GM23248 (cell line): ENCODE measurements around the gene GIMD1. TPM values are rescaled to one million over a fixed set of nuclear protein-coding genes. Genes with fewer than 3 reads are reported as not detected.

Experiments
- DNase-seq: peaks from one replicate; pipeline ENCODE4 v3.0.0-alpha.2; 2015
- H2AFZ ChIP-seq: fragments of 200-600 bp; sonication (generic); 2 replicates; pipeline ENCODE4 v1.6.1; 2016; ENCODE audit warnings: antibody characterized with exemption
- H3F3A ChIP-seq: fragments of 200-600 bp; sonication (generic); 2 replicates; pipeline ENCODE4 v1.6.1; 2016; ENCODE audit warnings: mild to moderate bottlenecking, antibody characterized with exemption, mixed run types; ENCODE audit not compliant: insufficient read depth
- H3K27ac ChIP-seq: fragments of 200-600 bp; sonication (generic); 2 replicates; pipeline ENCODE4 v1.5.1; 2016; ENCODE audit warnings: mild to moderate bottlenecking
- H3K27me3 ChIP-seq: fragments of 200-600 bp; sonication (generic); replicated peaks from 2 replicates; pipeline ENCODE4 v1.6.1; 2016; ENCODE audit warnings: mild to moderate bottlenecking; ENCODE audit not compliant: insufficient read depth
- H3K36me3 ChIP-seq: fragments of 200-600 bp; sonication (generic); 2 replicates; pipeline ENCODE4 v1.6.1; 2016; ENCODE audit warnings: low read depth, mild to moderate bottlenecking
- H3K4me1 ChIP-seq: fragments of 200-600 bp; sonication (generic); 2 replicates; pipeline ENCODE4 v1.6.1; 2016; ENCODE audit warnings: mild to moderate bottlenecking; ENCODE audit not compliant: insufficient read depth
- H3K4me2 ChIP-seq: fragments of 200-600 bp; sonication (generic); one replicate; pipeline ENCODE4 v1.6.1; 2016; ENCODE audit warnings: mild to moderate bottlenecking; ENCODE audit not compliant: unreplicated experiment
- H3K4me3 ChIP-seq: fragments of 200-600 bp; sonication (generic); 2 replicates; pipeline ENCODE4 v1.5.1; 2016; ENCODE audit warnings: mild to moderate bottlenecking
- H3K79me2 ChIP-seq: fragments of 200-600 bp; sonication (generic); 2 replicates; pipeline ENCODE4 v1.6.1; 2016; ENCODE audit warnings: mild to moderate bottlenecking; ENCODE audit not compliant: insufficient read depth
- H3K9ac ChIP-seq: fragments of 200-600 bp; sonication (generic); 2 replicates; pipeline ENCODE4 v1.6.1; 2016; ENCODE audit warnings: mild to moderate bottlenecking
- H3K9me2 ChIP-seq: fragments of 200-600 bp; sonication (generic); 2 replicates; pipeline ENCODE4 v1.6.1; 2016; ENCODE audit warnings: mixed run types, mild to moderate bottlenecking, moderate library complexity; ENCODE audit not compliant: insufficient read depth
- H3K9me3 ChIP-seq: fragments of 200-600 bp; sonication (generic); one replicate; pipeline ENCODE4 v1.6.1; 2017; ENCODE audit warnings: low read depth
- H4K20me1 ChIP-seq: fragments of 200-600 bp; sonication (generic); 2 replicates; pipeline ENCODE4 v1.6.0; 2016; ENCODE audit not compliant: insufficient read depth
- EZH2 ChIP-seq: fragments of 200-600 bp; sonication (generic); IDR thresholded peaks from 2 replicates; pipeline ENCODE4 v1.6.1; 2018; ENCODE audit warnings: antibody characterized with exemption, mild to moderate bottlenecking; ENCODE audit not compliant: insufficient read depth, poor library complexity, severe bottlenecking
- EZH2phosphoT487 ChIP-seq: fragments of 200-600 bp; sonication (generic); IDR thresholded peaks from 2 replicates; pipeline ENCODE4 v1.6.1; 2018; ENCODE audit warnings: antibody characterized with exemption, moderate library complexity, mild to moderate bottlenecking, low read depth; ENCODE audit not compliant: insufficient read depth
- WGBS, 2 experiments: methylation state at CpG; one replicate each; pipeline ENCODE4 v1.1.6; 2015 to 2017; ENCODE audit warnings: low lambda C conversion rate in 2 of 2, low coverage in 1 of 2; ENCODE audit errors: missing lambda C conversion rate in 2 of 2; 5-methylcytosine and 5-hydroxymethylcytosine counted together
- in situ Hi-C: fragments of 300-500 bp; cut with MboI; formaldehyde crosslinking; loops from 2 replicates; pipeline ENCODE4 v1.15.0; 2020
- polyA plus RNA-seq: library from polyadenylated mRNA; unstranded; fragments of >200 nt; fragmentation: Nextera tagmentation; extraction: Ambion mirVana; gene quantifications from 2 replicates; pipeline ENCODE4 v1.2.1, GENCODE V29; 2016
- total RNA-seq: library from RNA; depleted of rRNA; stranded (reverse); fragments of >200 nt; shearing (Covaris generic); gene quantifications from 2 replicates; pipeline ENCODE4 v1.2.3, GENCODE V29; 2014

Gene GIMD1
- total and polyA plus RNA-seq, 2 experiments from 2014 or later = not detected

- in situ Hi-C loops = no loop called here
- Histone ChIP-seq H3K4me1 (no peaks in the 10 kb centered on the region), H3K4me3 (no peak overlapping the region)
Measured at GRCh38 chr4:106380179-106380578, 11.6 kb upstream of the GIMD1 start.

GRCh38 chr4:106373026-106373425 is 4.4 kb upstream of the GIMD1 start:
- Histone ChIP-seq H3K9me3 (no peaks in the 10 kb centered on the region), H3K27ac (no peak overlapping the region), H3K79me2 (no peaks in the 10 kb centered on the region), H3K27me3 (no peaks in the 10 kb centered on the region), H3F3A (no peaks in the 10 kb centered on the region), H3K9ac (no peak overlapping the region), H2AFZ (no peak overlapping the region), H3K36me3 (no peaks in the 10 kb centered on the region), H3K9me2 (no peaks in the 10 kb centered on the region), H3K4me1 (peaks cover 26% of the 10 kb centered on the region), H4K20me1 (no peaks in the 10 kb centered on the region), H3K4me3 (no peak overlapping the region), H3K4me2 (no peak overlapping the region)
- WGBS, 2 experiments = 96 to 97% methylated on average over 3 of the region's 3 CpGs
- TF ChIP-seq EZH2phosphoT487 (no peak), EZH2 (no peak)
- in situ Hi-C loops = loop anchor here (10.0 kb wide), 2 partner anchors 432 to 532 kb away; no protein-coding TSS in a partner anchor
- no peak for DNase-seq

More at GRCh38 chr4:106380179-106380578, 11.6 kb upstream of the GIMD1 start:
- Histone ChIP-seq H3K36me3 (no peaks in the 10 kb centered on the region), H2AFZ (no peak overlapping the region), H3K27ac (no peak overlapping the region), H3K4me2 (no peak overlapping the region), H3K9me3 (no peaks in the 10 kb centered on the region), H3F3A (no peaks in the 10 kb centered on the region), H3K9ac (no peak overlapping the region), H3K27me3 (no peaks in the 10 kb centered on the region), H3K9me2 (no peaks in the 10 kb centered on the region), H3K79me2 (no peaks in the 10 kb centered on the region), H4K20me1 (no peaks in the 10 kb centered on the region)
- no peak for DNase-seq
- TF ChIP-seq EZH2phosphoT487 (no peak), EZH2 (no peak)

GRCh38 chr4:106371161-106371560 is 2.6 kb upstream of the GIMD1 start:
- Histone ChIP-seq H3F3A (peaks cover 5% of the 10 kb centered on the region), H2AFZ (no peak overlapping the region), H3K9me2 (no peaks in the 10 kb centered on the region), H3K9ac (no peak overlapping the region), H3K9me3 (no peaks in the 10 kb centered on the region), H3K4me3 (no peak overlapping the region), H3K27ac (no peak overlapping the region), H3K4me2 (no peak overlapping the region), H3K4me1 (peaks cover 28% of the 10 kb centered on the region), H4K20me1 (no peaks in the 10 kb centered on the region), H3K79me2 (no peaks in the 10 kb centered on the region), H3K27me3 (no peaks in the 10 kb centered on the region), H3K36me3 (no peaks in the 10 kb centered on the region)
- no peak for DNase-seq
- in situ Hi-C loops = loop anchor here (10.0 kb wide), 2 partner anchors 434 to 534 kb away; no protein-coding TSS in a partner anchor
- TF ChIP-seq EZH2phosphoT487 (no peak), EZH2 (no peak)

- no peaks in the 10 kb centered on the region for H4K20me1 ChIP-seq
- peaks cover 35% of the 10 kb centered on the region for H3K4me1 ChIP-seq
- H3K27me3 ChIP-seq = no peaks in the 10 kb centered on the region
- H3K27ac ChIP-seq = no peak overlapping the region
- DNase-seq = no peak
- in situ Hi-C loops = loop anchor here (10.0 kb wide), 2 partner anchors 435 to 535 kb away; no protein-coding TSS in a partner anchor
- H3K9me2 ChIP-seq = no peaks in the 10 kb centered on the region
- H2AFZ ChIP-seq = peak overlapping the region; percentile 75
- no peak for TF ChIP-seq EZH2
- no peak for TF ChIP-seq EZH2phosphoT487
- H3K79me2 ChIP-seq = no peaks in the 10 kb centered on the region
- H3K9ac ChIP-seq = no peak overlapping the region
- H3K4me3 ChIP-seq = no peak overlapping the region
- H3F3A ChIP-seq = peaks cover 12% of the 10 kb centered on the region
- no peaks in the 10 kb centered on the region for H3K36me3 ChIP-seq
- peak overlapping the region; percentile 68 for H3K4me2 ChIP-seq
- no peaks in the 10 kb centered on the region for H3K9me3 ChIP-seq
- WGBS, 2 experiments = 62 to 68% methylated on average over 2 of the region's 2 CpGs
Measured at GRCh38 chr4:106370214-106370613, 1.6 kb upstream of the GIMD1 start.

GRCh38 chr4:106369456-106370060 is 980 bp upstream of the GIMD1 start:
- H3K27ac ChIP-seq = no peak overlapping the region; the same call in 1 of the 2 replicates
- H3K9me3 ChIP-seq = no peaks in the 10 kb centered on the region
- H4K20me1 ChIP-seq = no peaks in the 10 kb centered on the region
- peaks cover 41% of the 10 kb centered on the region for H3K4me1 ChIP-seq
- peak overlapping the region; percentile 27 for H3K9ac ChIP-seq
- 10 to 13% methylated on average over 6 of the region's 6 CpGs for WGBS, 2 experiments
- no peaks in the 10 kb centered on the region for H3K79me2 ChIP-seq
- no peaks in the 10 kb centered on the region for H3K9me2 ChIP-seq
- peak; percentile 85 for DNase-seq
- in situ Hi-C loops = loop anchor here (10.0 kb wide), 2 partner anchors 435 to 535 kb away; no protein-coding TSS in a partner anchor
- no peak for TF ChIP-seq EZH2
- no peak for TF ChIP-seq EZH2phosphoT487
- H2AFZ ChIP-seq = peak overlapping the region; percentile 75
- H3K4me3 ChIP-seq = peak overlapping the region; percentile 38; the same call in 1 of the 2 replicates
- H3K4me2 ChIP-seq = peak overlapping the region; percentile 68
- no peaks in the 10 kb centered on the region for H3K27me3 ChIP-seq
- no peaks in the 10 kb centered on the region for H3K36me3 ChIP-seq
- H3F3A ChIP-seq = peaks cover 19% of the 10 kb centered on the region
